Lung (tissue), 12 donors: ENCODE measurements around the gene SLC66A2. TPM values are rescaled to one million over a fixed set of nuclear protein-coding genes. Genes with fewer than 3 reads are reported as not detected.

Experiments
- ATAC-seq: fragments of 200-7000 bp; cut with Tn5 transposase; one replicate; pipeline ENCODE4 v1.9.1; 2020; ENCODE audit warnings: moderate number of reproducible peaks; ENCODE audit not compliant: insufficient read depth, low FRiP score
- DNase-seq, 3 donors: peaks; one replicate each; pipeline ENCODE4 v3.0.0-alpha.2; 2013 to 2017
- H3K27ac ChIP-seq, 2 donors: one replicate each; pipeline ENCODE4 v1.5.1; 2013; ENCODE audit warnings: mild to moderate bottlenecking in 2 of 2, moderate library complexity in 2 of 2, control low read depth in 1 of 2, inconsistent platforms in 1 of 2, low read depth in 1 of 2, low read length in 1 of 2
- H3K27me3 ChIP-seq, 3 donors: one replicate each; pipeline ENCODE4 v1.5.1; 2013; ENCODE audit warnings: low read length in 2 of 3; ENCODE audit not compliant: control insufficient read depth in 3 of 3, insufficient read depth in 3 of 3
- H3K36me3 ChIP-seq, 4 donors: one replicate each; pipeline ENCODE4 v1.5.1; 2013; ENCODE audit warnings: low read length in 4 of 4, mild to moderate bottlenecking in 1 of 4, moderate library complexity in 1 of 4; ENCODE audit not compliant: control insufficient read depth in 4 of 4, insufficient read depth in 4 of 4
- H3K4me1 ChIP-seq, 5 donors: one replicate each; pipeline ENCODE4 v1.5.1; 2013; ENCODE audit warnings: low read length in 5 of 5, mild to moderate bottlenecking in 2 of 5, moderate library complexity in 1 of 5; ENCODE audit not compliant: control insufficient read depth in 5 of 5, insufficient read depth in 5 of 5
- H3K4me3 ChIP-seq: one replicate; pipeline ENCODE4 v1.5.1; 2013; ENCODE audit warnings: mild to moderate bottlenecking, control low read depth, moderate library complexity
- H3K9ac ChIP-seq, 2 donors: one replicate each; pipeline ENCODE4 v1.5.1; 2013; ENCODE audit warnings: low read length in 2 of 2, control low read depth in 1 of 2; ENCODE audit not compliant: insufficient read depth in 1 of 2
- H3K9me3 ChIP-seq, 4 donors: one replicate each; pipeline ENCODE4 v1.5.1; 2013; ENCODE audit warnings: low read length in 3 of 4, mild to moderate bottlenecking in 1 of 4, moderate library complexity in 1 of 4; ENCODE audit not compliant: control insufficient read depth in 4 of 4, insufficient read depth in 3 of 4
- CTCF ChIP-seq: IDR thresholded peaks from 2 replicates; pipeline ENCODE4 v1.5.1; 2012; ENCODE audit warnings: mild to moderate bottlenecking; ENCODE audit errors: control extremely low read depth, extremely low read depth
- WGBS, 2 donors: extraction: QIAGEN DNeasy Blood & Tissue Kit; methylation state at CpG; one replicate each; pipeline ENCODE4 v1.1.7; 2013; 5-methylcytosine and 5-hydroxymethylcytosine counted together
- polyA plus RNA-seq, 2 donors: library from polyadenylated mRNA; stranded (reverse); fragments of 200-250 nt; gene quantifications; one replicate each; pipeline ENCODE4 v1.2.1, GENCODE V29; 2013
- total RNA-seq, 2 donors: library from RNA; depleted of rRNA in 1 of 2; stranded (reverse); fragments of >200 nt in 1 of 2; gene quantifications; one replicate each; pipeline ENCODE4 v1.2.1, GENCODE V29; 2014 to 2021
- donor health status: control.
- donor health status: control.
- donor health status: Bipolar disorder and iron deficiency.
- donor health status: healthy.
- donor health status: DM: yes; HTN: yes; CAD: no.

Gene SLC66A2
- total and polyA plus RNA-seq, 4 donors = 26.5 to 71.8 (median 62.3) TPM

- ATAC-seq (no peak), DNase-seq (no peak)
- H3K9ac ChIP-seq = no peak overlapping the region
- peaks cover 0 to 6% (median 0%) of the 10 kb centered on the region in 4 donors for H3K9me3 ChIP-seq
- WGBS, 2 donors = 83 to 93% methylated on average over 30 to 33 of the region's 33 CpGs
- no peaks in the 10 kb centered on the region for H3K27me3 ChIP-seq
- no peaks in the 10 kb centered on the region for H3K4me1 ChIP-seq
- TF ChIP-seq CTCF = no peak
- H3K27ac ChIP-seq = no peak overlapping the region
- no peaks in the 10 kb centered on the region for H3K36me3 ChIP-seq
- H3K4me3 ChIP-seq = no peak overlapping the region
Measured at GRCh38 chr18:79871481-79872091, 79.9 kb downstream of the SLC66A2 start.

- no peak overlapping the region for H3K4me3 ChIP-seq
- H3K27ac ChIP-seq = no peak overlapping the region
- no peak for DNase-seq
- H3K4me1 ChIP-seq = no peaks in the 10 kb centered on the region
- no peak for TF ChIP-seq CTCF
- no peaks in the 10 kb centered on the region for H3K27me3 ChIP-seq
- no peak overlapping the region for H3K9ac ChIP-seq
- no peaks in the 10 kb centered on the region for H3K36me3 ChIP-seq
- ATAC-seq = no peak
- H3K9me3 ChIP-seq = peaks cover 0 to 6% (median 0%) of the 10 kb centered on the region in 4 donors
- WGBS, 2 donors = 86 to 93% methylated on average over 17 of the region's 17 CpGs
Measured at GRCh38 chr18:79871026-79871390, 80.4 kb downstream of the SLC66A2 start.

GRCh38 chr18:79870301-79871025 is 81.0 kb downstream of the SLC66A2 start:
- no peak for ATAC-seq
- 54 to 77% methylated on average over 19 of the region's 19 CpGs for WGBS, 2 donors
- no peak for TF ChIP-seq CTCF
- H3K9me3 ChIP-seq = peaks cover 0 to 6% (median 0%) of the 10 kb centered on the region in 4 donors
- no peak overlapping the region for H3K4me3 ChIP-seq
- DNase-seq = no peak
- no peaks in the 10 kb centered on the region for H3K36me3 ChIP-seq
- H3K4me1 ChIP-seq = no peaks in the 10 kb centered on the region
- H3K27ac ChIP-seq = no peak overlapping the region
- no peak overlapping the region for H3K9ac ChIP-seq
- no peaks in the 10 kb centered on the region for H3K27me3 ChIP-seq
